Central memory CD4-positive, alpha-beta T cell (primary cell): Measurements from ENCODE around the gene PNP.
"Not testable (repeated sequence)": the region's sequence is repeated elsewhere in the genome, so short reads cannot be mapped to it uniquely, and the experiment has no call there.

ENCODE experiments used
- DNase-seq: peaks from one replicate; pipeline ENCODE4 v3.0.0; 2022
- total RNA-seq, 3 experiments: gene quantifications; one replicate each; lab custom pipeline; 2026; lab: John Stamatoyannopoulos, UW

The PNP gene
- 79.4 to 385 (median 231) reads per million in 3 experiments for total RNA-seq

DNA sequence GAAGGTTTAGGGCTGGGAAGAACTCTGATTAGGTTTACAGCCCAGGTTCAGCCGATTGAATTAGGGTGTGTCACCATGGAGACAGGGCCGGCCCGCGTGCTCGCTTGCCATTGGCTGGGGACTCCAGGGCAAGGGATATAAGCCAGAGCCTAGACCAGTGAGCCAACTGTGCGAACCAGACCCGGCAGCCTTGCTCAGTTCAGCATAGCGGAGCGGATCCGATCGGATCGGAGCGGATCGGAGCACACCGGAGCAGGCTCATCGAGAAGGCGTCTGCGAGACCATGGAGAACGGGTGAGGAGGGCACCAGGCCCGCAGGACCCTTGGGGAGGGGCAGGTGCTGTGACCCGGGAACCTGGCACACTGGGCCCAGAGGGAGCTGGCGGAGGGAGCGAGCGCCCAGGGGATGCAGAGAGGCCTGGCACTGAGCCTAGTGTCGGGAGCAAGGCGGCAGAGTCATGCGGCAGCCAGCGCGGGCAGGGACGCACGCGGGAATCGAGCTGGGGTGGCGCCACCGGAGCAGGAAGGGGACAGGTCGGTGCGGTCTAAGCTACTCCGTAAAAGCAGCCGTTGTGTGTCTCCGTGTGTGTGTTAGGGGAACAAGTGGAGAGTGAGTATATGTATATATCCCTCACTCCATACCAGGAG is at the start of gene PNP:
Gene PNP (plus strand): TSS at position 165 of the 648 bp plus-strand sequence. CDS start 119 bp downstream, at position 284.
- DNase-seq: peak; percentile 87

DNA sequence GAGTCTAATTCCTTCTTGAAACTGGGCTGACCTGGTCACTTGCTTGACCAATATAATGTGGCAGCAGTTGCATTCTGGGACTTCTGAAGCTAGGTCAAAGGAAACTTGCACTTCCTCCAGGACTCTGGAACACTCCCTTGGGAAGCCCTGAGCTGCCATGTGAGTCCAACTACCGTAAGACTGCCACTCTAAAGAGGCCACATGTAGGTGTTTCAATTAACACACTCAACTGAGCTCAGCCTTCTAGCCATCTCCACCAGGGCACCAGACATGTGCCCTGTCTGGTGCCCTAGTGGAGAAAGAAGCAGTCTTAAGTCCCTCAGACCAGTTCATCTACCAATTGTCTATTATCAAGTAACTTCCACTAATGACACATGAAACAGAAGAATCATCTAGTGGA is 49.8 kb upstream of the PNP start:
- DNase-seq: no peak

DNA sequence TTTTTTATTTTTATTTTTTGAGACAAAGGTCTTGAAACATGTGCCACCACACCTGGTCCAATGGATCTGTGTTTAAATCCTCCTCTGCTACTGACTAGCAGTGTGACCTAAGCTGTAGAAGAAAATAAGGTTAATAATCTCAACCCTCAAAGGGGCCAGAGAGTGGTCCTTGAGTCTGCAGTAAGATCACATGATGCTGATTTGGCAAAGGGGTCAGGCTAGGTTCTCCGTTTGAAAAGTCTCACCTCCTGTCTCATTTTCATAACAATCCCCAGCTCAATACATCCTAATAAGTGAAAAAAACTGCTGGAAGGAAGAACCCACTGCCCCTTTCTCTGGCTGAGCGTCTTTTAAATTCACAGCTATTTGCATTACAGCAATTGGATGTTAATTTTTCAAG is 47.9 kb upstream of the PNP start:
- no peak for DNase-seq

DNA sequence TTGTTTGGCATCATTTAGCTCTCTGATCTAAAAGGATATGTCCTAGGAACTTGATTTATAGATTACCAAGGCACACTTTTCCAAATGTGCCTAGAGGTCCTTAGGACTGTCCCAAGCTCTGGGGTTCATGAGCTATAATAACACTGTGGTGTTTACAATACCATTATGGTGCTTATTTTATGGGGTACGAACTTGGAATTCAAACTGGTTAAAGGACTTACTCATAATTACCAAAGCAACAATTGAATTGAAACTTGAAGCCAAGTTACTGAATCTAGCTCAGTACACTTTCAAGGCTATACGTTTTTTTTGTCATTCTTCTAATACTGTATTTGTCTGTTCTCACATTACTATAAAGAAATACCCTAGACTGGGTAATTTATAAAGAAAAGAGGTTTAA is 46.3 kb upstream of the PNP start:
- DNase-seq: no peak

DNA sequence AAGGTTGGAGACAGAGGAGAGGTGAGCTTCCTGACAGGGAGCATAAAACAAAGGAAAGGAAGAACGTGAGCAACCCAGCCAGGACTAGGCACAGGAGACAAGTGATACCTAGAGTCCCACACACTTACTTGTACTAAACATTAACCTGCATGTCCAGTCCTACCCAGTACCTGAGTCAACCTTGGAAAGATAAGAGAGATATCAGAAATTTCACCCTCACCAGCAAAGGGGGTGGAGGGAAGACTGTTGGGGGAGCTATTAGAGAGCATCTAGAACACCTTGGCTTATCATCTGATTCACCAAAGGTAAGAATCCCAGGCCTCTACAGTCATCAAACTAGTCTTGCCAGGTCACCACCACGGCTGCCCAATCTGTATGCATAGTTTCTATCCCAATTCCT is 44.4 kb upstream of the PNP start:
- DNase-seq: no peak

- no peak for DNase-seq
These were observed 41.8 kb upstream of the PNP start for GRCh38 chr14:20427231-20428009.

GRCh38 chr14:20428010-20428365 is 41.2 kb upstream of the PNP start:
- no peak for DNase-seq

DNA sequence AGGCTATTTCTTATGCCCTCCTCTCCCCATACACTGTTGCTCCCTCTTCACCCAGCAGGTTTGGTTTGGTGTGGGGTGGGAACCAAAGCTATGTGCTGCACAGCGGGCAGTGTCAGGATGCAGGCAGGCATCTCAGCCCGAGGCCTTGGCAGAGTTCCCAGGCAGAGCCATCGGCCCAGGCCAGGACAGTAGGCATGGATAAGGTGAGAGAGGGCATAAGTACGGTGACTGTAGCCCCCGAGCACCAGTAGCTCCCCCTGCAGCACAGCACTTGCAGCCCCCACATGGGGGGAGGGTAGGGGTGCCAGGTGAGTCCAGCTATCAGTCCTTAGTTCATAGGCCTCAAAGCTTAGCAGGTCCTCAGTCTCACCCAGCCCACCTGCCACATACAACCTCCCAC is 40.4 kb upstream of the PNP start:
- no peak for DNase-seq

DNA sequence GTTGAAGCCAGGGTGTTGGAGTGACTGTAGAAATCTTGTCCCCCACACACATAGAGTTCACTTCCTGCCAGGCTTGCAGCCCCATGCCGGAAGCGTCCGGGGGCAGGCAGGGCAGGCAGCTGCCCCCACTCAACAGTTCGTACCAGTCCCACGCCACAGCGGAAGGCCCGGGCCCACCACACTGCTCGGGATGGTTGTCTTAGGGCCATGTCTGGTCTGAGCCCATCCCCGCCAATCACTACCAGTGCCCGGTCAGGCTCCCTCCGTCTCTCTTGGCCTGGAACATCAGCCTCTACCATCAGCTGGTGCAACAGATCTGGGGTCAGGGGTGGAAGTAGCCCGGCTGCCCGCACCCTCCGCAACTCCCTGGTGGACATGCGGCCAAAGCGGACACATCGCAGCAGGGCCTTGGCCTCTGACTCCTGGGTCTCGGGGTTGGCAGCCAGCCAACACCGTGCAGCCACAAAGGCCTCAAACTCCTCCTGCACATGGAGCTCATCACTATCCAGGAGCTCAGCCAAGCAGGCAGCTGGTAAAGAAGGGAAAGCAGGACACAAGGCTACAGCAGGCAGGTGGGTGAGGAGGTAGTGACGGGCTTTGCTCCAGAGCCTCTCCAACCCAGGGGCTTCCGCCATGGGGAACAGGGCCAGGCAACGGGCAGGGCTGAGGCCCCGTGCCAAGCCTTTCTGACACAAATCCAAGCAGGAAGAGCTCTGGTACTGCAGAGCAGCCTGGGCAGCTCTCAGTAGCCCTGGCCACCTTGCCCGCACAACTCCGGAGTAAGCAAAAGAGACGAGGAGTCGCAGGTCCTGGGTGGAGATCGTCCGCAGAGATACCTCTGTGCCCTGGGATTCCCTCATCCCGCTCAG is 39.2 kb upstream of the PNP start:
- DNase-seq: no peak

GRCh38 chr14:20434701-20435581 is 34.3 kb upstream of the PNP start:
- no peak for DNase-seq

DNA sequence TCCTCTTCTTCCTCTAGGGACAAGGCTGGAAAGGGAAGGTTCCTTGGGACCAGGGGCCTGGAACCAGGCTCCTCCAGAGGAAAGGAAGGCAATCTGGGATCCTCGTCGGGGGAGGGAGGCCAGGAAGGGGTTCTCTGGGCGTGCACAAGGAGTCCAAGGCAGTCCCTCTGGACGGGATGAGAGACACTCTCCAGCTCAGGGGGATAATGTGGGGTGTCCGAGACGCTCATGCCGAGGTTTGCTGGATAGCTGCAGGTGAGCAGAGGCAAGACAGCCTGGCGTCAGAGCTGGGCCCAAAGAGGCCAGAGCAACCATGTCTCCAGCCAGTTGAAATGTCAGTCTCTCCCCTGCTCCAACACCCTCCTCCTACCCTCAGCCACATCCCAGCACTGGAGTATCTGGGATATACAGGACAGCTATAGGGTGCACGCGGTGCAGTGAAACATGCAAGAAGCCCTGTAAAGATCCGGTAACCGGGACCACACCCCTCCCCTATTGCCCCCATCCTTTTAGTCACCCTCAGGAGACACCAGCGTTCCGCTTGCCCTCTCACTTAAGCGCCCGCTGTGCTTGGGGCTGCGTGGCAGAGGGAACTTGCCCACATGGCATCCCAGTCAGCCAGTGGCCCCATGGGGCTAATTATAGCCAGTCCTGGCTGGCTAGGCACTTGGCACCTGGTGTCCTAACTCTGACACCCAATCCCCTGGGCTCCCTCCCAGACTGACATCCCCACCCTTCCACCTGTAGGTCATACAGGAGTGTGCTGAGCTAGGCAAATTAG is 33.4 kb upstream of the PNP start, which contains the start of gene KLHL33:
Gene KLHL33 (minus strand): TSS at position 585 of the 781 bp plus-strand sequence. CDS start 355 bp downstream, at position 230.
- no peak for DNase-seq

GRCh38 chr14:20436363-20436755 is 32.8 kb upstream of the PNP start:
- DNase-seq: no peak

GRCh38 chr14:20438664-20439063 is 30.5 kb upstream of the PNP start:
- DNase-seq: no peak

DNA sequence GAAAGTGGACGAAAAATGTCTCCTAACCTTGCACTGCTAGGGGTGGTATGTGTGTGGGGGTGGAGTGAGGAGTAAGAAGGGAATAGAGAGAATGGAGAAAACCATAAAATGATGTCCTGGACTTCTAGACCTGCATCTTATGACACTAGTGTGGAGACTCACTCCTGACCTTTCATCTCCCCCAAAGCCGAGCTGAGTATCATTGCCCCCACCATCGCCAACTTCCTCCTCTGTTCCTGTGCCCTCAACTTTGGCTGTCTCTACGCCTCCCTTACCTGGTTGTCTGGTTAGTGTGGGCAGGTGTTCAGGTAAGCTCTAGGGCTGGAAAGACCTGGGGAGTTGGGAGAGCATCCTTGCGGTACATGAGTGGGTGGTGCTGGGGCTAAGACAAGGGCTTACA is 28.7 kb upstream of the PNP start:
- DNase-seq: no peak

DNA sequence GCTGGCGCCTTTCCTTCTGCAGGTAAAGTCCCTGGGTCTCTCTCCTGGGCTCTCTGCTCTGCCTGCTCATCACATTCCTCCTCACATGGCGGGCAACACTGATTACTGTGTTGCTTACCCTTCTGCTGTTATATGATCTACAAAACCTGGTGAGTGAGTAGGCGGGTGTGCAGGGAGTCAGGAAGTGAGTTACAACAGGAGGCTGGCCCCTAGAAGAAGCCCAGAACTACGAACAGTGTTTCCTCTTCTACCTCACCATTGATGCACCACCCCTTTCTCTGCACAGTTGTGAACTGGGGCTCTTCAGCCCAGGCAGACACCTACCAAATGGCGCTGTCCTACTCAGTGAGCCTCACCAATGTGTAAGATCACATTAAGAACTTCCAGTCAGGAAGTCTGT is 28.3 kb upstream of the PNP start:
- no peak for DNase-seq

- no peak for DNase-seq
These were observed 27.7 kb upstream of the PNP start for GRCh38 chr14:20441461-20441860.

DNA sequence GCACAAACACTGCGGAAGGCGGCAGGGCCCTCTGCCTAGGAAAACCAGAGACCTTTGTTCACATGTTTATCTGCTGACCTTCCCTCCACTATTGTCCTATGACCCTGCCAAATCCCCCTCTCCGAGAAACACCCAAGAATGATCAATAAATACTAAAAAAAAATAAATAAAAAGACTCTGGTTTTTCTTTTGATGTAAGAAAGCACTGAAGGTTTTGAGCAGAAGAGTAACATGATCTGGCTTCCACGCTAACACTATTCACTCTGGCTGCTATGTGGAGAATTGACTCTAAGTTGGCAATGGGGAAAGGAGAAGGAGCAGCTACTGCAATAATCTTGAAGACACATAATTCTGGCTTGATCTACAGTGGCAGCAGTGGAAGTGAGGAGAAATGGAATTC is 25.6 kb upstream of the PNP start:
- DNase-seq: not testable (repeated sequence)

DNA sequence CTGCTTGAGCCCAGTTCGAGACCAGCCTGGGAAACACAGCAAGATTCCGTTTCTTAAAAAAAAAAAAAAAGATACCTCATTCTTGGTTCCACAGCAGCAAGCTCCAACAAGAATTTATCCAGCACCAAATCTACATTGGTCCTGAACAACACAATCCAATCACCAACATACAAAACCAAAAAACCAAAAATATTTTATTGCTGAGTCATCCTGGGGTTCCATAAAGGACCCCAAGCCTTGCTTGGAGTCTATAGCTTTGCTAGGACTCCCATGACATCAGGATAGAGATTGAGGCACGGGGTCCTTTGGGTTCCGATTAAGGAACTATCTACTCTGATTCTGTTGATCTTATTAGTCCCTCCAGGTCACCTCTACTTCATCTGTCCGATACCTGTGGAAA is 22.3 kb upstream of the PNP start:
- no peak for DNase-seq

DNA sequence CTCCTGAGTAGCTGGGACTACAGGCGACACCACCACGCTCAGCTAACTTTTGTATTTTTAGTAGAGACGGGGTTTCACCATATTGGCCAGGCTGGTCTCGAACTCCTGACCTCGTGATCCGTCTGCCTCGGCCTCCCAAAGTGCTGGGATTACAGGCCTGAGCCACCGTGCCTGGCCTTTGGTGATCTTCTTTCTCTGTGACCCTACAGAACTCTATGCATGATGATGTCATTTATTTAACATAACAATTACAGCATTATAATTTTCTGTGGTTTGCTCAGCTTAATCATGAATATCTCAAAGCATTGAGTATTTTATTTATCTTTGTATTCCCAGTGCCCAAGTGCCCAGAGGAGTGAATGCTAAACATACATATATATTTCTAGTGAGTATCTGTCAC is 16.4 kb upstream of the PNP start:
- DNase-seq: not testable (repeated sequence)

GRCh38 chr14:20454516-20455354 is 14.5 kb upstream of the PNP start, which contains the start of the genes APEX1 and OSGEP:
Gene APEX1, plus strand, starts transcription at chr14:20455226. Its CDS starts 420 bp downstream, at chr14:20455646.
Gene OSGEP, minus strand, starts transcription at chr14:20454812. Its CDS starts 129 bp downstream, at chr14:20454683.
- peak; percentile 97 for DNase-seq
